Brain microvascular endothelial cell (primary cell): ENCODE data around the gene S100A13.
"Not testable (repeated sequence)": the region's sequence is repeated elsewhere in the genome, so short reads cannot be mapped to it uniquely, and the experiment has no call there.

Experiments used
- DNase-seq: peaks from one replicate; pipeline ENCODE4 v3.0.0-alpha.2; 2020
- H3K27ac ChIP-seq: fragments of 250-450 bp; sonication (Bioruptor Pico); 2 replicates; pipeline ENCODE4 v1.5.1; 2020; ENCODE audit warnings: mild to moderate bottlenecking, moderate library complexity
- H3K27me3 ChIP-seq: fragments of 250-450 bp; sonication (Bioruptor Pico); replicated peaks from 2 replicates; pipeline ENCODE4 v1.5.1; 2020; ENCODE audit warnings: mild to moderate bottlenecking
- H3K36me3 ChIP-seq: fragments of 250-450 bp; sonication (Bioruptor Pico); replicated peaks from 2 replicates; pipeline ENCODE4 v1.5.1; 2020; ENCODE audit warnings: mild to moderate bottlenecking
- H3K4me3 ChIP-seq: 2 replicates; pipeline ENCODE4 v1.5.1; 2011; ENCODE audit warnings: low read depth, mild to moderate bottlenecking, control low read depth, low read length, moderate library complexity
- CTCF ChIP-seq: IDR thresholded peaks from 2 replicates; pipeline ENCODE4 v1.5.1; 2011; ENCODE audit warnings: low read depth, mild to moderate bottlenecking, moderate library complexity, low read length, control low read depth, inconsistent platforms; ENCODE audit errors: missing control alignments
- in situ Hi-C: cut with HindIII; loops from 2 replicates; pipeline ENCODE4 v1.10.0; 2017; ENCODE audit warnings: low sequenced_read_pairs, low pct_ligation_motif_present

The S100A13 gene

DNA sequence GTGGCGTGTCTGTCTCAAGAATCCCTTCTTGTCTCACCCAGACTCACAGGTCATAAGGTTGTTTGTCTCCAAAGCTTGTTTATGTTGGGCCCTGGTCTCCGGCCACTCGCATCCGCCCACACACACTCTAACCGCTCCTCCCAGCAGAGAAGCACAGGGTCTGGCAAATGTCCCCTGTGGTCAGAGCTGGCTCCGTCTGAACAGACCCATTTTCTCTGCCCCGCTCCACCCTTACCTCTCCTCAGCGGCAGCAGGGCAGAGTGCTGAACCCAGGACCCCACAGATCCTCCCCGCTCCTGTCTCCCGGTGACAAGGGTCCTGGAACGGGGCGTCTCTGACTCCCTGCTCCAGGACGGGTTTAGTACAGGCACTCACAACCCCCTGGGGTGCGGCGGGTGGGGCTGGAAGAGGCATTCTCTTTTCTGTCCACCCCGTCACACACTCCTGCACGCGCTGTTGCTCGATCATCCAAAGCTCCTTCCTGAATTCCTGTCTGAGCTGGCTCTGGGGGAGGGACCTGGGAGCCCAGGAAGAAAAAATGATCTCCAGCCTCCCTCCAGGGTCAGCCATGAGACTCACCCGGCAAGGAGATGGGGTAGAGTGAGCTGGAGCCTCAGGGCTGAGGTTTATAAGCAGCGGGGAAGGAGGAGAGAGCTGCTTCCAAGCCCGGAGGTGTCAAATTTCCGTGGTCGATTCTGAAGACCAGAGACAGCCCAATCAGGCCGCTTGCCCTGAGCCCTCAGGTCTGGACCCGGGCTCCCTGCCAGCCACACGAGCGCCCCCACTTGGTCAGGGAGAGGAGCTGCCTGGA, at the start of gene S100A13:
Gene S100A13 (minus strand): TSS at position 602 of the 811 bp plus-strand sequence. CDS start 1,033 bp downstream, outside the sequence.
- in situ Hi-C loops: no loop called here
- peak; percentile 92 for TF ChIP-seq CTCF
- peak within 1 kb of the TSS; percentile 77 for H3K4me3 ChIP-seq
- peaks cover 19% of the 10 kb centered on the region for H3K36me3 ChIP-seq
- DNase-seq: peak; percentile 94
- no peaks in the 10 kb centered on the region for H3K27me3 ChIP-seq
- H3K27ac ChIP-seq: peak within 1 kb of the TSS; percentile 88

- TF ChIP-seq CTCF: no peak
- peaks cover 10% of the 10 kb centered on the region for H3K36me3 ChIP-seq
- peaks cover 5% of the 10 kb centered on the region for H3K27me3 ChIP-seq
- DNase-seq: no peak
- no peak overlapping the region for H3K4me3 ChIP-seq
- in situ Hi-C loops: no loop called here
- no peak overlapping the region for H3K27ac ChIP-seq
Observed at GRCh38 chr1:153673511-153673910, 46.2 kb upstream of the S100A13 start.

DNA sequence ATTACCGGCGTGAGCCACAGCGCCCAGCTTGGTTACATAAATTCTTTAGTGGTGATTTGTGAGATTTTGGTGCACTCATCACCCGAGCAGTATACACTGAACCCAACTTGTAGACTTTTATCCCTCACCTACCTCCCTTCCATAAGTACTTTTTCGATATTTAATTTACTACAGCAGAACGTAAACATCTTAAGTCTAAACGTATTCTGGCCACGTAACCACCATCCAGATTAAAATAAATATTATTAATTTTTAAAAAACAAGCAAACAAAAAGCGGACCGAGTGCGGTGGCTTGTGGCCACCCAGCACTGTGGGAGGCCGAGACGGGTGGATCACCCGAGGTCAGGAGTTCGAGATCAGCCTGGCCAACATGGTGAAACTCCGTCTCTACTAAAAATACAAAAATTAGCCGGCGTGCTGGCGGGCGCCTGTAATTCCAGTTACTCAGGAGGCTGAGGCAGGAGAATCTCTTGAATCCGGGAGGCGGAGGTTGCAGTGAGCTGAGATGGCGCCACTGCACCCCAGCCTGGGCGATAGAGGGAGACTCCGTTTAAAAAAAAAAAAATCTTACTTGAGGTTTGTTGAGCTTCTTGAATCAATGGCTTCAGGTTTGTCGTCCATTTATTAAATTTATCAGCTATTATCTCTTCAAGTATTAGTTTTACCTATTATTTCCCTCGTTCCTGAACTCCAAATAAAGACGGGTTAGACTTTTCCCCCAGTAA, 44.5 kb upstream of the S100A13 start:
- in situ Hi-C loops, H3K27me3 ChIP-seq: not testable (repeated sequence)
- Histone ChIP-seq H3K27ac (peak overlapping the region; percentile 66), H3K36me3 (peaks cover 27% of the 10 kb centered on the region), H3K4me3 (peak overlapping the region; percentile 46)
- peak; percentile 7 for TF ChIP-seq CTCF
- DNase-seq: peak; percentile 78

GRCh38 chr1:153670859-153671627, 43.7 kb upstream of the S100A13 start, which contains the start of gene ILF2:
Gene ILF2 (minus strand): TSS chr1:153670993. CDS start chr1:153670922, 71 bp downstream.
- Histone ChIP-seq H3K36me3 (peaks cover 34% of the 10 kb centered on the region), H3K27ac (peak within 1 kb of the TSS; percentile 66), H3K4me3 (peak within 1 kb of the TSS; percentile 94), H3K27me3 (no peaks in the 10 kb centered on the region)
- in situ Hi-C loops: no loop called here
- TF ChIP-seq CTCF: no peak
- peak; percentile 100 for DNase-seq

- peaks cover 41% of the 10 kb centered on the region for H3K36me3 ChIP-seq
- no peaks in the 10 kb centered on the region for H3K27me3 ChIP-seq
- in situ Hi-C loops: no loop called here
- TF ChIP-seq CTCF: no peak
- H3K4me3 ChIP-seq: peak overlapping the region; percentile 94
- H3K27ac ChIP-seq: peak overlapping the region; percentile 65
- no peak for DNase-seq
Observed at GRCh38 chr1:153670257-153670858, 43.1 kb upstream of the S100A13 start.
